CD4-positive, alpha-beta T cell (primary cell): ENCODE data around the gene SLC25A20. TPM values are rescaled to one million over a fixed set of nuclear protein-coding genes. Genes with fewer than 3 reads are reported as not detected.
A peak's percentile ranks its signal among the peaks of the same experiment; 100 is the strongest.

Experiments
- ATAC-seq: fragments of 200-7000 bp; cut with Tn5 transposase; one replicate; pipeline ENCODE4 v1.10.0; 2022; ENCODE audit warnings: mild to moderate bottlenecking; ENCODE audit not compliant: poor library complexity
- CTCF ChIA-PET: fragments of 350-600 bp; sonication (Branson Sonifier 250); formaldehyde crosslinking; loops from one replicate; lab custom pipeline; 2021; ENCODE audit warnings: antibody characterized with exemption, inconsistent platforms; lab: Charles Lee
- POLR2A ChIA-PET: fragments of 350-600 bp; sonication (Branson Sonifier 250); formaldehyde crosslinking; loops from one replicate; lab custom pipeline; 2021; ENCODE audit warnings: antibody characterized with exemption, inconsistent platforms; lab: Charles Lee
- DNase-seq, 14 experiments: peaks; one replicate each; pipeline ENCODE4 v3.0.0-alpha.2; 2013 to 2020; ENCODE audit warnings: mixed read lengths in 2 of 14
- H3K27ac ChIP-seq, 2 donors: one replicate each; pipeline versions ENCODE4 v1.5.1 to v1.7.0; 2013; ENCODE audit warnings: low read length in 2 of 2, low read depth in 1 of 2, mild to moderate bottlenecking in 1 of 2
- H3K27me3 ChIP-seq, 2 experiments: 1 replicate in 1 of 2; 2 replicates in 1 of 2; pipeline versions ENCODE4 v1.6.1 to v1.7.0; 2013; ENCODE audit warnings: low read length in 2 of 2, control low read depth in 1 of 2, mild to moderate bottlenecking in 1 of 2, moderate library complexity in 1 of 2; ENCODE audit not compliant: insufficient read depth in 2 of 2, control insufficient read depth in 1 of 2
- H3K36me3 ChIP-seq: one replicate; pipeline ENCODE4 v1.6.1; 2013; ENCODE audit warnings: low read length, control low read depth; ENCODE audit not compliant: insufficient read depth
- H3K4me1 ChIP-seq: one replicate; pipeline ENCODE4 v1.6.1; 2013; ENCODE audit warnings: low read length, control low read depth; ENCODE audit not compliant: insufficient read depth
- H3K4me3 ChIP-seq: one replicate; pipeline ENCODE4 v1.5.1; 2013; ENCODE audit warnings: mild to moderate bottlenecking, low read length, moderate library complexity
- H3K9me3 ChIP-seq, 2 experiments: 1 replicate in 1 of 2; 2 replicates in 1 of 2; pipeline versions ENCODE4 v1.6.1 to v1.7.0; 2013; ENCODE audit warnings: low read length in 2 of 2, mild to moderate bottlenecking in 2 of 2, control low read depth in 1 of 2, moderate library complexity in 1 of 2; ENCODE audit not compliant: control insufficient read depth in 1 of 2, insufficient read depth in 1 of 2
- H3K27ac Mint-ChIP-seq: one replicate; pipeline ENCODE4 v1.8.0; 2020; ENCODE audit warnings: mixed read lengths
- H3K27me3 Mint-ChIP-seq: one replicate; pipeline ENCODE4 v1.8.0; 2021; ENCODE audit warnings: mixed read lengths
- H3K36me3 Mint-ChIP-seq: one replicate; pipeline ENCODE4 v1.8.0; 2021; ENCODE audit warnings: low read depth, mixed read lengths
- H3K4me1 Mint-ChIP-seq: one replicate; pipeline ENCODE4 v1.8.0; 2021; ENCODE audit warnings: low read depth, mixed read lengths
- H3K4me3 Mint-ChIP-seq: one replicate; pipeline ENCODE4 v1.8.0; 2020; ENCODE audit warnings: mild to moderate bottlenecking, mixed read lengths
- H3K9me3 Mint-ChIP-seq: one replicate; pipeline ENCODE4 v1.8.0; 2020; ENCODE audit warnings: mixed read lengths
- intact Hi-C, 2 experiments: fragments of 100-400 bp; cut with DNase I in 1 of 2; cut with micrococcal nuclease in 1 of 2; formaldehyde crosslinking; loops; one replicate each; pipeline versions ENCODE4 v1.15.1 to v1.9.0; 2023 to 2025; cut with DNase I, micrococcal nuclease
- total RNA-seq, 174 experiments: library from RNA in 2 of 174; stranded (reverse) in 2 of 174; gene quantifications; one replicate each; pipeline ENCODE4 v1.2.3 and lab custom pipeline; 2021 to 2026
- TF ChIP-seq, protein P1 (sequence below): fragments of 200-600 bp; IDR thresholded peaks from one replicate; pipeline ENCODE4 v1.8.0; 2022; ENCODE audit warnings: antibody characterized with exemption, mild to moderate bottlenecking

Gene SLC25A20
- total RNA-seq, 2 experiments from 2014 or later = 0.41 to 0.78 TPM

DNA sequence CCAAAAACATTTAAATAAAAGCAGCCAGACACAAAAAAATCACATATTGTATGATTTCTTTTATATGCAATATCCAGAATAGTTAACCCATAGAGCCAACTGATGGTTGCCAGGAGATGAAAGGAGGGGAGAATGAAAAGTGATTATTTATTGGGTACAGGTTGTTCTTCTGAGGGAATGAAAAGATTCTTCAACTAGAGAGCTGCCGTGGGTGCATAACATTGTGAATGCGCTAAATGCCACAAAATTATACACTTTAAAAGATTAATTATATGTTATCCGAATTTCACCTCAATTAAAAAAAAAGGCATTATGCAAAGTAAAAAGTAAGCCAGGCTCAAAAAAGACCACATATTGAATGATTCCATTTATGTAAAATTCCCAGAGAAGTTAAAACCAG lies 87.2 kb downstream of the SLC25A20 start:
- H3K36me3 Mint-ChIP-seq = peaks cover 7% of the 10 kb centered on the region
- TF ChIP-seq, protein P1, sequence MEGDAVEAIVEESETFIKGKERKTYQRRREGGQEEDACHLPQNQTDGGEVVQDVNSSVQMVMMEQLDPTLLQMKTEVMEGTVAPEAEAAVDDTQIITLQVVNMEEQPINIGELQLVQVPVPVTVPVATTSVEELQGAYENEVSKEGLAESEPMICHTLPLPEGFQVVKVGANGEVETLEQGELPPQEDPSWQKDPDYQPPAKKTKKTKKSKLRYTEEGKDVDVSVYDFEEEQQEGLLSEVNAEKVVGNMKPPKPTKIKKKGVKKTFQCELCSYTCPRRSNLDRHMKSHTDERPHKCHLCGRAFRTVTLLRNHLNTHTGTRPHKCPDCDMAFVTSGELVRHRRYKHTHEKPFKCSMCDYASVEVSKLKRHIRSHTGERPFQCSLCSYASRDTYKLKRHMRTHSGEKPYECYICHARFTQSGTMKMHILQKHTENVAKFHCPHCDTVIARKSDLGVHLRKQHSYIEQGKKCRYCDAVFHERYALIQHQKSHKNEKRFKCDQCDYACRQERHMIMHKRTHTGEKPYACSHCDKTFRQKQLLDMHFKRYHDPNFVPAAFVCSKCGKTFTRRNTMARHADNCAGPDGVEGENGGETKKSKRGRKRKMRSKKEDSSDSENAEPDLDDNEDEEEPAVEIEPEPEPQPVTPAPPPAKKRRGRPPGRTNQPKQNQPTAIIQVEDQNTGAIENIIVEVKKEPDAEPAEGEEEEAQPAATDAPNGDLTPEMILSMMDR = no peak
- Histone ChIP-seq H3K27me3 (no peaks in the 10 kb centered on the region), H3K27ac (no peak overlapping the region), H3K9me3 (no peaks in the 10 kb centered on the region), H3K36me3 (no peaks in the 10 kb centered on the region), H3K4me1 (peaks cover 32% of the 10 kb centered on the region), H3K4me3 (no peak overlapping the region)
- H3K4me3 Mint-ChIP-seq = peak overlapping the region; percentile 9
- DNase-seq (no peak), ATAC-seq (no peak)
- intact Hi-C loops = loop anchor here (5.0 kb wide), 2 partner anchors 36 to 86 kb away; partner anchors contain the start of genes PRKAR2A (in 2 of the 2) and SLC25A20 (in 1 of the 2)
- H3K27me3 Mint-ChIP-seq = no peaks in the 10 kb centered on the region
- peaks cover 2% of the 10 kb centered on the region for H3K9me3 Mint-ChIP-seq
- CTCF ChIA-PET = interaction anchor here (1.3 kb wide), 1 partner anchor 16 kb away, joined by 4 read pairs; no protein-coding TSS in a partner anchor
- H3K4me1 Mint-ChIP-seq = peaks cover 40% of the 10 kb centered on the region
- peak overlapping the region; percentile 65 for H3K27ac Mint-ChIP-seq
- POLR2A ChIA-PET = interaction anchor here (1.4 to 1.8 kb wide), 3 partner anchors 36 to 107 kb away, joined by 11 to 25 read pairs (median 11); partner anchors contain the start of genes ARIH2, PRKAR2A and SLC25A20

Other genes starting within 250 kb of the SLC25A20 start
- gene CELSR3, start 236.0 kb downstream of the SLC25A20 start, total RNA-seq = 1 to 10 TPM; 4.9 to 5.0 TPM
- 10 to 100 TPM in 1 of 2 experiments, 1 to 10 TPM in 1; 9.7 to 10.8 TPM for gene NCKIPSD, start 213.0 kb downstream of the SLC25A20 start, total RNA-seq
- 100 to 1,000 TPM in 1 of 2 experiments, 10 to 100 TPM in 1; 97.2 to 121 TPM for gene IP6K2, start 181.7 kb downstream of the SLC25A20 start, total RNA-seq
- 10 to 100 TPM; 47.4 to 48.3 TPM for gene PRKAR2A, start 51.0 kb downstream of the SLC25A20 start, total RNA-seq
- 100 to 1,000 TPM; 182 TPM for gene ARIH2, start 20.0 kb upstream of the SLC25A20 start, total RNA-seq
- 10 to 100 TPM; 45.9 to 47.0 TPM for gene P4HTM, start 91.4 kb upstream of the SLC25A20 start, total RNA-seq
- gene WDR6, start 108.5 kb upstream of the SLC25A20 start, total RNA-seq = 100 to 1,000 TPM; 132 to 134 TPM
- gene DALRD3, start 119.7 kb upstream of the SLC25A20 start, total RNA-seq = 10 to 100 TPM; 15.1 to 15.6 TPM
- 10 to 100 TPM; 52.7 to 53.2 TPM for gene NDUFAF3, start 123.2 kb upstream of the SLC25A20 start, total RNA-seq
- gene IMPDH2, start 130.5 kb upstream of the SLC25A20 start, total RNA-seq = 100 to 1,000 TPM; 133 to 135 TPM
- gene QRICH1, start 195.2 kb upstream of the SLC25A20 start, total RNA-seq = 100 to 1,000 TPM; 210 to 255 TPM
- 100 to 1,000 TPM; 264 to 287 TPM for gene QARS1, start 205.9 kb upstream of the SLC25A20 start, total RNA-seq
- gene USP19, start 221.9 kb upstream of the SLC25A20 start, total RNA-seq = 10 to 100 TPM; 84.9 to 86.2 TPM
- under 1 TPM; 0.36 to 0.60 TPM for gene LAMB2, start 234.2 kb upstream of the SLC25A20 start, total RNA-seq